K562 (cell line): Measurements from ENCODE around the gene LATS1. TPM values are rescaled to one million over a fixed set of nuclear protein-coding genes. Genes with fewer than 3 reads are reported as not detected.

Experiments used
- BCOR ChIP-seq: fragments of 450-650 bp; IDR thresholded peaks from 2 replicates; pipeline ENCODE4 v1.6.1; 2016
- CBX2 ChIP-seq: fragments of 200-600 bp; sonication (generic); IDR thresholded peaks from one replicate; pipeline ENCODE4 v1.6.1; 2012; ENCODE audit warnings: mild to moderate bottlenecking, low read length, inconsistent platforms; ENCODE audit not compliant: insufficient read depth, poor library complexity, severe bottlenecking
- DIDO1 ChIP-seq: fragments of 450-650 bp; IDR thresholded peaks from 2 replicates; pipeline ENCODE4 v1.6.1; 2016; ENCODE audit warnings: low read depth, missing biosample characterization, missing genetic modification characterization
- DLX4 ChIP-seq: fragments of 250-450 bp; sonication (Bioruptor Pico); IDR thresholded peaks from 2 replicates; pipeline ENCODE4 v1.6.1; 2021; ENCODE audit warnings: mild to moderate bottlenecking
- E2F3 ChIP-seq: fragments of 250-450 bp; sonication (Bioruptor Pico); IDR thresholded peaks from 2 replicates; pipeline ENCODE4 v1.4.0; 2020; ENCODE audit warnings: mild to moderate bottlenecking
- ELF2 ChIP-seq: fragments of 250-450 bp; sonication (Bioruptor Pico); IDR thresholded peaks from 2 replicates; pipeline ENCODE4 v1.5.0; 2021; ENCODE audit warnings: mild to moderate bottlenecking
- GTF2A2 ChIP-seq: IDR thresholded peaks from 2 replicates; pipeline ENCODE4 v1.6.1; 2016; ENCODE audit warnings: mild to moderate bottlenecking, missing genetic modification characterization, missing compliant biosample characterization
- IRF1 ChIP-seq: sonication (generic); formaldehyde crosslinking; IDR thresholded peaks from 2 replicates; pipeline ENCODE4 v1.8.0; 2022; ENCODE audit warnings: missing genetic modification reagents, mild to moderate bottlenecking, borderline replicate concordance
- SMARCE1 ChIP-seq: fragments of 450-650 bp; IDR thresholded peaks from 2 replicates; pipeline ENCODE4 v1.7.1; 2016; ENCODE audit warnings: mild to moderate bottlenecking
- SREBF1 ChIP-seq: fragments of 150-350 bp; IDR thresholded peaks from 2 replicates; pipeline ENCODE4 v1.6.1; 2014; ENCODE audit warnings: antibody characterized with exemption, low read depth, low read length, borderline replicate concordance
- SRSF9 ChIP-seq: fragments of 200-400 bp; formaldehyde crosslinking; IDR thresholded peaks from 2 replicates; pipeline ENCODE4 v1.6.1; 2017; ENCODE audit warnings: low read depth, low read length, borderline replicate concordance
- TOE1 ChIP-seq, 2 experiments: fragments of 450-650 bp in 1 of 2; sonication (generic) in 1 of 2; formaldehyde crosslinking in 1 of 2; IDR thresholded peaks; 2 replicates each; pipeline versions ENCODE4 v1.7.1 to v1.8.0; 2016 to 2022; ENCODE audit warnings: borderline replicate concordance in 2 of 2, mild to moderate bottlenecking in 2 of 2, antibody characterized with exemption in 1 of 2, inconsistent platforms in 1 of 2, low read depth in 1 of 2, missing genetic modification reagents in 1 of 2, moderate library complexity in 1 of 2
- XRCC4 ChIP-seq: IDR thresholded peaks from one replicate; pipeline ENCODE4 v1.6.1; 2011; ENCODE audit not compliant: insufficient read depth, insufficient read length; ENCODE audit errors: extremely low read depth
- ZC3H11A ChIP-seq: IDR thresholded peaks from 2 replicates; pipeline ENCODE4 v1.6.1; 2012; ENCODE audit warnings: low read depth, low read length, improper control_type of control experiment
- ZNF239 ChIP-seq: fragments of 250-450 bp; sonication (Bioruptor Pico); IDR thresholded peaks from 2 replicates; pipeline ENCODE4 v1.4.0; 2020; ENCODE audit warnings: mild to moderate bottlenecking
- ZNF253 ChIP-seq: fragments of 250-450 bp; sonication (Bioruptor Pico); conservative IDR thresholded peaks from 2 replicates; pipeline ENCODE4 v1.6.1; 2021; ENCODE audit warnings: mild to moderate bottlenecking
- ZNF444 ChIP-seq: fragments of 250-450 bp; sonication (Bioruptor Pico); IDR thresholded peaks from 2 replicates; pipeline ENCODE4 v1.4.0; 2020; ENCODE audit warnings: mild to moderate bottlenecking, moderate library complexity
- ZNF507 ChIP-seq: conservative IDR thresholded peaks from 2 replicates; pipeline ENCODE4 v1.6.1; 2017; ENCODE audit warnings: missing genetic modification characterization, missing compliant biosample characterization
- ZNF518B ChIP-seq: fragments of 250-450 bp; sonication (Bioruptor Pico); IDR thresholded peaks from 2 replicates; pipeline ENCODE4 v1.5.0; 2021; ENCODE audit warnings: mild to moderate bottlenecking, moderate library complexity
- polyA plus RNA-seq, 8 experiments: library from polyadenylated mRNA; depleted of rRNA in 4 of 8; stranded (reverse) in 5 of 8; unstranded in 3 of 8; fragments of >200 nt; fragmentation: Nextera tagmentation in 2 of 8; fragmentation: Illumina TruSeq in 1 of 8; extraction: Ambion mirVana in 2 of 8; extraction: Trizol in 1 of 8; gene quantifications; 2 replicates each; pipeline versions ENCODE4 v1.2.1 to v1.2.3, GENCODE V29; 2011 to 2014; ENCODE audit warnings: inconsistent platforms in 1 of 8, missing spikeins in 1 of 8
- total RNA-seq, 7 experiments: library from RNA; depleted of rRNA in 6 of 7; stranded (reverse); fragments of >200 nt in 6 of 7; fragmentation: Illumina TruSeq in 2 of 7; extraction: Trizol in 2 of 7; gene quantifications; 2 replicates each; pipeline versions ENCODE4 v1.2.1 to v1.2.3, GENCODE V29; 2011 to 2021; ENCODE audit warnings: low replicate concordance in 1 of 7
- TF ChIP-seq, protein P1 (sequence below): fragments of 250-450 bp; sonication (Bioruptor Pico); IDR thresholded peaks from 2 replicates; pipeline ENCODE4 v1.5.0; 2020; ENCODE audit warnings: mild to moderate bottlenecking

Gene LATS1
- total and polyA plus RNA-seq, 9 of the 15 experiments (the other 6 are each of a cell fraction or from before 2014, with no cell fraction given), result 5.0 to 36.3 (median 18.4) TPM

DNA sequence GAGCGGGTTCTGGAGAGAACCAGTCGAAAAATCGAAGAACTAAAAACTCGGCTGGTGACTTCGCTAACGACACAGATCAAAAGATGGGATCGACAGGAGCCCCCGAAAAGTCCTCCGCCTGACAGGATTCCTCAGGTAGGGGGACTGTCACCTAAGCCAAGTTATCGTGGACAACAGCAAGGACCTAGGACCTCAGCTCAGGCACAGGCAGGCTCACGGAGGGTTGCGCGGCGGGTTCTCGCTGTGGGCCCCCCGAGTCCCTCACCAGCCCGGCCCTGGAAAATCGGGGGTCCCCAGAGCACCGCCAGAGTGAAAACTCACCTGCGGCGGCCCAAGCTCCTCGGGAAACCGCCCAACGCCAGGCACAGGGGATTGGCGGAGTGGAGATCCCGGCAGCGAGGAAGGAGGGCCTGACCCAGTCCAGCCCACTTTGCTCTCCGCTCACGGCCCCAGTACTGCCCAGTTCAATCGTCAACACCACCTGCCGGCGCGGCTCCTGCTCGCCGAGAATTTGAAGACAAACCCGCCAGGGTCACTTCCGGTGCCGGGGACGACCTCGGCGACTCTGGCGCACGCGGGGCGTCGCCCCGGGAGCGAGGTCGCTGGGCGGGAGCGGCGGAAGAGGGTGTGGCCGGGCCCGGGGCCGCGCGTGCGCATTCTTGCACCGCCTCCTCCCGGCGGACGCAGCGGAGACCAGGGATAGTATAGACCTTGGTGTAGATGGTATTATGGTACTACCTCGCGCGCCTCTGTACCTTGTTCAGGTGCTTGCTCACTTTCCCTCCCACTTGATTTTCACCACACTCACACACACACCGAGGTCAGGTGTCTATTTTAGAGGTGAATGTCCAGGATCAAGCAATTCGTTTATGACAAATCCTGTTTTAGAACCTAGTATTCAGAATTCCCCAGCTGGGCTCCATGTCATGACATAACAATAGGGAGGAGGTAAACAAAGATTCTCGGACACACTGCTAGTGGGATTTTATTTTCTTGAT, 69.5 kb downstream of the LATS1 start, which contains the start of gene KATNA1 (continued):
- no peak for TF ChIP-seq ZNF518B (CRISPR knock-in tag)
- no peak for TF ChIP-seq DLX4 (CRISPR knock-in tag)
- no peak for TF ChIP-seq CBX2
- no peak for TF ChIP-seq GTF2A2 (tag)
- TF ChIP-seq TOE1 (IDR thresholded peaks at IDR 0.05; ENCODE audit: borderline replicate concordance), result peak; percentile 43; the same call in 1 of the 2 replicates
- TF ChIP-seq TOE1 (CRISPR knock-in tag; IDR thresholded peaks at IDR 0.05; ENCODE audit: borderline replicate concordance, low read depth), result no peak
- TF ChIP-seq ZNF444 (CRISPR knock-in tag), result no peak
- TF ChIP-seq BCOR, result no peak
- TF ChIP-seq DIDO1 (tag), result no peak
- TF ChIP-seq ZNF507 (tag), result no peak
- TF ChIP-seq SMARCE1, result 0 out of 2 replicates have a peak, but pooled peaks have one; percentile 19
- peak; percentile 15; the same call in 1 of the 2 replicates for TF ChIP-seq ZNF239 (CRISPR knock-in tag)
- TF ChIP-seq ZNF253 (CRISPR knock-in tag), result no peak
- TF ChIP-seq IRF1 (CRISPR knock-in tag), result no peak; the same call in 1 of the 2 replicates
- TF ChIP-seq ZC3H11A, result no peak; the same call in 1 of the 2 replicates
- TF ChIP-seq SREBF1, result no peak
- TF ChIP-seq XRCC4, result no peak
- peak; percentile 41; the same call in 1 of the 2 replicates for TF ChIP-seq E2F3
- TF ChIP-seq ELF2 (CRISPR knock-in tag), result peak; percentile 41; the same call in 1 of the 2 replicates
- TF ChIP-seq, protein P1, sequence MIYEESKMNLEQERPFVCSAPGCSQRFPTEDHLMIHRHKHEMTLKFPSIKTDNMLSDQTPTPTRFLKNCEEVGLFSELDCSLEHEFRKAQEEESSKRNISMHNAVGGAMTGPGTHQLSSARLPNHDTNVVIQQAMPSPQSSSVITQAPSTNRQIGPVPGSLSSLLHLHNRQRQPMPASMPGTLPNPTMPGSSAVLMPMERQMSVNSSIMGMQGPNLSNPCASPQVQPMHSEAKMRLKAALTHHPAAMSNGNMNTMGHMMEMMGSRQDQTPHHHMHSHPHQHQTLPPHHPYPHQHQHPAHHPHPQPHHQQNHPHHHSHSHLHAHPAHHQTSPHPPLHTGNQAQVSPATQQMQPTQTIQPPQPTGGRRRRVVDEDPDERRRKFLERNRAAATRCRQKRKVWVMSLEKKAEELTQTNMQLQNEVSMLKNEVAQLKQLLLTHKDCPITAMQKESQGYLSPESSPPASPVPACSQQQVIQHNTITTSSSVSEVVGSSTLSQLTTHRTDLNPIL, result no peak
- no peak for TF ChIP-seq SRSF9
